Measurements from ENCODE around the gene RUNX3.

The RUNX3 gene

GRCh38 chr1:24878775-24879742, 51.0 kb downstream of the RUNX3 start:
- FAIRE-seq: no peak

- no peak for FAIRE-seq
These were observed 52.0 kb downstream of the RUNX3 start for GRCh38 chr1:24878045-24878444.

- no peak for FAIRE-seq
These were observed 54.0 kb downstream of the RUNX3 start for GRCh38 chr1:24875991-24876506.

- no peak for FAIRE-seq
These were observed 54.8 kb downstream of the RUNX3 start for GRCh38 chr1:24875257-24875656.

GRCh38 chr1:24874611-24875234, 55.4 kb downstream of the RUNX3 start:
- FAIRE-seq: no peak

- FAIRE-seq: no peak
These were observed 56.0 kb downstream of the RUNX3 start for GRCh38 chr1:24874056-24874455.

- no peak for FAIRE-seq
These were observed 56.9 kb downstream of the RUNX3 start for GRCh38 chr1:24873148-24873547.

- no peak for FAIRE-seq
These were observed 57.8 kb downstream of the RUNX3 start for GRCh38 chr1:24872061-24872850.

- FAIRE-seq: no peak
These were observed 58.7 kb downstream of the RUNX3 start for GRCh38 chr1:24871306-24871901.

GRCh38 chr1:24870551-24871195, 59.4 kb downstream of the RUNX3 start:
- FAIRE-seq: no peak

GRCh38 chr1:24868016-24868875, 61.8 kb downstream of the RUNX3 start:
- no peak for FAIRE-seq

GRCh38 chr1:24867084-24867870, 62.8 kb downstream of the RUNX3 start:
- no peak for FAIRE-seq

- no peak for FAIRE-seq
These were observed 63.6 kb downstream of the RUNX3 start for GRCh38 chr1:24866211-24867083.

GRCh38 chr1:24865587-24865986, 64.5 kb downstream of the RUNX3 start:
- FAIRE-seq: no peak

- no peak for FAIRE-seq
These were observed 64.9 kb downstream of the RUNX3 start for GRCh38 chr1:24865168-24865567.

GRCh38 chr1:24864370-24864777, 65.7 kb downstream of the RUNX3 start:
- FAIRE-seq: no peak

GRCh38 chr1:24862775-24863483, 67.1 kb downstream of the RUNX3 start:
- FAIRE-seq: no peak

Measured in islet of Langerhans (tissue), 1 donor.